Measurements from ENCODE around the gene KRTAP4-12. TPM values are rescaled to one million over a fixed set of nuclear protein-coding genes. Genes with fewer than 3 reads are reported as not detected.
A peak's percentile ranks its signal among the peaks of the same experiment; 100 is the strongest.
"Not testable (repeated sequence)": the region's sequence is repeated elsewhere in the genome, so short reads cannot be mapped to it uniquely, and the experiment has no call there.

KRTAP4-12 gene
- total RNA-seq, 1 experiment from 2014 or later: not detected

DNA sequence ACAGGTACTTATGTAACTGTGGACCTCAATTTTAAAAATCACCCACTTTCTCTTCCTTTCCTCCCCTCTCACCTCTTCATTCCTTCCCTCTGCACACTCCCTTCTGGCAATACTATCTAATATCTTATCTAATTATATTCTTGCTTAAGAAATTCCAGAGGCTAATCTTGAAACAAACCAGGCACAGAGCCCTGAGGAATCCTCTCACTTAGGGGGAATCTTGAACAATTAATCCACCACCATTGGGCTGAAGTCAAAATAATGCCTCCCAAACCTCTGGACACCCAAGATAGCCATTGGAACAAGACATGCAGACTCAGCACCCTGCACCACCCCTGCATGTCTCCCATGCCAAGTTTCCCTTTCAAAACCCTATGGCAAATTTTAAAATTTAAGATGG lies 17.4 kb upstream of the KRTAP4-12 start (continued):
- no peak for TF ChIP-seq TCF7L2 (IDR thresholded peaks at IDR 0.05; ENCODE audit: borderline replicate concordance, extremely low read depth, insufficient read depth, insufficient read length)
- TF ChIP-seq RAD21 (IDR thresholded peaks at IDR 0.05; ENCODE audit: low read depth): no peak
- TF ChIP-seq CEBPB (IDR thresholded peaks at IDR 0.05; ENCODE audit: low read depth): no peak
- TF ChIP-seq SP1 (IDR thresholded peaks at IDR 0.05; ENCODE audit: low read depth): no peak

DNA sequence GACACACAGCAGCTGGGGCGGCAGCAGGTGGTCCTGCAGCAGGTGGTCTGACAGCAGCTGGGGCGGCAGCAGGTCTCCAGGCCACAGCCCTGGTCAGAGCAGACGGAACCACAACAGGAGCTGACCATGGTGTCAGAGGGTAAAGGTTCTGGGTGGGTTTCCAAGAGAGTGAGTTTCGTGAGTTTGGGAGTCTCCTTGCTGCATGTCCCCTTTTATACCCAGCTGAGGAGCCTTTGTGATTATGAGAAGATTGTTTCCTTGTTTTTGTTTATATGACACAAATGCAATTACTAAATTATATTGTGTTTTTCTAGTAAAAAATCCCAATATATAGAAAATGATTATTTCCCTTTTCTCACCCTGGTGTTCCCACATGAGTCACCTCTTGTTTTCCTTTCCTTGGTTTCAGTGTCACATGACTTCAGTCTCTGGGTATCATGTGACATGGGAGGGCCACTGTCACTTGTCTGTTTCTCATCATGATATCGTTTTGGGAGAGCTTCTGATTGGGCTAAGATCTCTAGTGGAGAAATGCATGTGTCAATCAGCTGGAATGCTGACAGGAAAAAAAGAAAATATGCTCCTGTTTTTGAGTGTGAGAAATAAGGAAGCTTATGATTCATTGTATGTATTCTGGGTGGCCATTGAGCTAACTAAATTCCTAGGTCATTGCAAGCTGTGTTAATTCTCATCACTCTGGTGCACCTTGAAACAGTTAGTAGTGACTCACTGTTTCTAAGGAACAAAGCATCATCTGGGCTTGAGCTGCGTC lies 16.6 kb upstream of the KRTAP4-12 start, which contains the start of gene KRTAP4-6:
Gene KRTAP4-6 (minus strand): TSS at position 185 of the 772 bp plus-strand sequence. CDS start 57 bp downstream, at position 128.
- H3K27ac ChIP-seq (ENCODE audit: low read depth, low read length): peak within 1 kb of the TSS; percentile 45; the same call in 1 of the 2 replicates
- H3K27me3 ChIP-seq (ENCODE audit: insufficient read depth, low read length): no peaks in the 10 kb centered on the region
- no peaks in the 10 kb centered on the region; a peak in 1 of 4 replicates for H3K4me1 ChIP-seq (ENCODE audit: control insufficient read depth in 1 of 2, insufficient read depth in 2 of 2, low read length in 2 of 2)
- H3K9me2 ChIP-seq (ENCODE audit: insufficient read depth): no peaks in the 10 kb centered on the region
- H3K9ac ChIP-seq (ENCODE audit: low read length): peak within 1 kb of the TSS; percentile 41; the same call in 1 of the 2 replicates
- CTCF ChIA-PET: no interaction called here
- H3K9me3 ChIP-seq (ENCODE audit: control insufficient read depth in 1 of 2, insufficient read depth in 1 of 2, low read depth in 1 of 2, low read length in 2 of 2): peaks cover 6 to 41% of the 10 kb centered on the region in 2 experiments; a peak in 3 of 4 replicates
- intact Hi-C loops (cut with micrococcal nuclease): no loop called here
- POLR2A ChIA-PET: interaction anchor here (1.0 kb wide), 1 partner anchor 56 kb away, joined by 5 read pairs; the partner anchor contains the start of gene KRTAP4-7
- peak within 1 kb of the TSS; percentile 35 to 49 for H3K4me3 ChIP-seq (replicated peaks in 1 of 2; ENCODE audit: low read depth in 1 of 2, low read length in 2 of 2)
- TF ChIP-seq CBX3 (IDR thresholded peaks at IDR 0.05; ENCODE audit: low read depth): 0 out of 2 replicates have a peak, but pooled peaks have one; percentile 14
- TF ChIP-seq, protein P1, sequence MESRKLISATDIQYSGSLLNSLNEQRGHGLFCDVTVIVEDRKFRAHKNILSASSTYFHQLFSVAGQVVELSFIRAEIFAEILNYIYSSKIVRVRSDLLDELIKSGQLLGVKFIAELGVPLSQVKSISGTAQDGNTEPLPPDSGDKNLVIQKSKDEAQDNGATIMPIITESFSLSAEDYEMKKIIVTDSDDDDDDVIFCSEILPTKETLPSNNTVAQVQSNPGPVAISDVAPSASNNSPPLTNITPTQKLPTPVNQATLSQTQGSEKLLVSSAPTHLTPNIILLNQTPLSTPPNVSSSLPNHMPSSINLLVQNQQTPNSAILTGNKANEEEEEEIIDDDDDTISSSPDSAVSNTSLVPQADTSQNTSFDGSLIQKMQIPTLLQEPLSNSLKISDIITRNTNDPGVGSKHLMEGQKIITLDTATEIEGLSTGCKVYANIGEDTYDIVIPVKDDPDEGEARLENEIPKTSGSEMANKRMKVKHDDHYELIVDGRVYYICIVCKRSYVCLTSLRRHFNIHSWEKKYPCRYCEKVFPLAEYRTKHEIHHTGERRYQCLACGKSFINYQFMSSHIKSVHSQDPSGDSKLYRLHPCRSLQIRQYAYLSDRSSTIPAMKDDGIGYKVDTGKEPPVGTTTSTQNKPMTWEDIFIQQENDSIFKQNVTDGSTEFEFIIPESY (IDR thresholded peaks at IDR 0.05; ENCODE audit: extremely low read depth, insufficient replicate concordance, low read length): no peak
- RAD21 ChIA-PET (ENCODE audit: low non-redundant PET in 1 of 2, low total read pairs in 2 of 2, uncharacterized antibody in 2 of 2, unreplicated experiment in 2 of 2): no interaction called here
- H3K79me2 ChIP-seq (ENCODE audit: insufficient read depth, low read length): no peaks in the 10 kb centered on the region
- peak within 1 kb of the TSS; percentile 41 for H3K4me2 ChIP-seq (ENCODE audit: low read length)
- H3K36me3 ChIP-seq (ENCODE audit: control insufficient read depth in 1 of 2, insufficient read depth in 2 of 2, low read length in 2 of 2): peaks cover 0 to 9% of the 10 kb centered on the region in 2 experiments; a peak in 1 of 4 replicates
- H2AFZ ChIP-seq (ENCODE audit: low read depth, low read length, poor library complexity, severe bottlenecking): no peak within 1 kb of the TSS
- H4K20me1 ChIP-seq (ENCODE audit: insufficient read depth): no peaks in the 10 kb centered on the region
- DNase-seq (ENCODE audit: low read depth, low spot score) (no peak), ATAC-seq (no peak)
- BruUV-seq (replicated peaks): no TSS peak

GRCh38 chr17:41139865-41140264 lies 15.9 kb upstream of the KRTAP4-12 start:
- H3K36me3 ChIP-seq (ENCODE audit: control insufficient read depth in 1 of 2, insufficient read depth in 2 of 2, low read length in 2 of 2); H4K20me1 ChIP-seq (ENCODE audit: insufficient read depth); intact Hi-C loops (cut with micrococcal nuclease); H3K79me2 ChIP-seq (ENCODE audit: insufficient read depth, low read length); H3K9me2 ChIP-seq (ENCODE audit: insufficient read depth); CTCF ChIA-PET; H2AFZ ChIP-seq (ENCODE audit: low read depth, low read length, poor library complexity, severe bottlenecking); DNase-seq (ENCODE audit: low read depth, low spot score); RAD21 ChIA-PET (ENCODE audit: low non-redundant PET in 1 of 2, low total read pairs in 2 of 2, uncharacterized antibody in 2 of 2, unreplicated experiment in 2 of 2); BruUV-seq (replicated peaks); H3K4me1 ChIP-seq (ENCODE audit: control insufficient read depth in 1 of 2, insufficient read depth in 2 of 2, low read length in 2 of 2); H3K27me3 ChIP-seq (ENCODE audit: insufficient read depth, low read length): not testable (repeated sequence)
- POLR2A ChIA-PET: interaction anchor here (1.0 kb wide), 1 partner anchor 55 kb away, joined by 5 read pairs; the partner anchor contains the start of gene KRTAP4-7
- peaks cover 6 to 41% of the 10 kb centered on the region in 2 experiments; a peak in 3 of 4 replicates for H3K9me3 ChIP-seq (ENCODE audit: control insufficient read depth in 1 of 2, insufficient read depth in 1 of 2, low read depth in 1 of 2, low read length in 2 of 2)
- peak overlapping the region; percentile 41; the same call in 1 of the 2 replicates for H3K9ac ChIP-seq (ENCODE audit: low read length)
- peak overlapping the region; percentile 45; the same call in 1 of the 2 replicates for H3K27ac ChIP-seq (ENCODE audit: low read depth, low read length)
- peak; percentile 42; the same call in 1 of the 2 replicates for ATAC-seq
- H3K4me2 ChIP-seq (ENCODE audit: low read length): peak overlapping the region; percentile 41
- peak overlapping the region; percentile 35 to 49 for H3K4me3 ChIP-seq (replicated peaks in 1 of 2; ENCODE audit: low read depth in 1 of 2, low read length in 2 of 2)
